ENCODE results near the gene SUSD6. TPM values are rescaled to one million over a fixed set of nuclear protein-coding genes. Genes with fewer than 3 reads are reported as not detected.

The SUSD6 gene
- total and polyA plus RNA-seq, 9 of the 15 experiments (the other 6 are each of a cell fraction or from before 2014, with no cell fraction given) = 2.9 to 20.7 (median 5.6) TPM

- H4K20me1 ChIP-seq (replicated peaks; ENCODE audit: control insufficient read depth, insufficient read depth, low read length) = no peaks in the 10 kb centered on the region
- peaks cover 0 to 3% of the 10 kb centered on the region in 2 experiments; a peak in 1 of 5 replicates for H3K4me1 ChIP-seq (replicated peaks in 1 of 2; ENCODE audit: control insufficient read depth in 2 of 2, insufficient read depth in 2 of 2, low read length in 2 of 2)
- FAIRE-seq = no peak
- CTCF ChIA-PET (ENCODE audit: low intra/inter-chr PET ratio) = interaction anchor here (0.6 kb wide), 1 partner anchor 454 kb away, joined by 3 read pairs; no protein-coding TSS in a partner anchor
- H3K9ac ChIP-seq (ENCODE audit: insufficient read depth in 1 of 2, low read depth in 2 of 2, low read length in 2 of 2) = no peak overlapping the region
- H3K36me3 ChIP-seq (ENCODE audit: control insufficient read depth, insufficient read depth, low read length) = no peaks in the 10 kb centered on the region
- no peaks in the 10 kb centered on the region for H3K9me3 ChIP-seq (replicated peaks; ENCODE audit: control insufficient read depth, insufficient read depth, low read depth, low read length)
- H3K9me1 ChIP-seq (ENCODE audit: control insufficient read depth, insufficient read depth, low read length) = no peaks in the 10 kb centered on the region
- no peak overlapping the region for H2AFZ ChIP-seq (ENCODE audit: low read depth, low read length)
- intact Hi-C loops (cut with micrococcal nuclease) = no loop called here
- BruUV-seq (replicated peaks) = no TSS peak
- H3K79me2 ChIP-seq (ENCODE audit: control insufficient read depth, insufficient read depth, low read length) = no peaks in the 10 kb centered on the region
- no peak for DNase-seq (ENCODE audit: extremely low read depth in 1 of 4, low spot score in 3 of 4)
- ATAC-seq = no peak
- POLR2A ChIA-PET = no interaction called here
- H3K27me3 ChIP-seq (ENCODE audit: control insufficient read depth in 2 of 2, insufficient read depth in 2 of 2, low read length in 2 of 2) = peaks cover 0 to 3% of the 10 kb centered on the region in 2 experiments; a peak in 3 of 5 replicates
- no peak overlapping the region for H3K4me3 ChIP-seq
- H3K4me2 ChIP-seq (ENCODE audit: insufficient read depth, low read length) = no peak overlapping the region
- in situ Hi-C loops (cut with MboI) = loop anchor here (5.0 kb wide), 1 partner anchor 146 kb away; no protein-coding TSS in a partner anchor
- WGBS (ENCODE audit: insufficient coverage, low coverage, missing lambda C conversion rate) = 41% methylated on average over 6 of the region's 7 CpGs
- H3K27ac ChIP-seq (ENCODE audit: extremely low read depth, low read depth, low read length) = no peak overlapping the region
- TF ChIP-seq MAFG (tag; conservative IDR thresholded peaks at IDR 0.05) (no peak), HMGXB4 (CRISPR knock-in tag; IDR thresholded peaks at IDR 0.05) (no peak), GTF2F1 (IDR thresholded peaks at IDR 0.05; ENCODE audit: low read depth, low read length) (no peak), STAG1 (CRISPR knock-in tag; IDR thresholded peaks at IDR 0.05; ENCODE audit: borderline replicate concordance) (no peak), TGIF2 (CRISPR knock-in tag; IDR thresholded peaks at IDR 0.05) (no peak), MYNN (IDR thresholded peaks at IDR 0.05) (no peak), MYNN (CRISPR knock-in tag; IDR thresholded peaks at IDR 0.05) (no peak), PRPF4 (IDR thresholded peaks at IDR 0.05; ENCODE audit: insufficient read depth, low read depth, low read length, poor library complexity, severe bottlenecking) (no peak), NR2C1 (IDR thresholded peaks at IDR 0.05) (no peak), NR2C1 (tag; IDR thresholded peaks at IDR 0.05) (no peak), MYBL2 (IDR thresholded peaks at IDR 0.05; ENCODE audit: low read depth) (no peak), MYBL2 (CRISPR knock-in tag; IDR thresholded peaks at IDR 0.05; ENCODE audit: borderline replicate concordance) (no peak), KDM4B (IDR thresholded peaks at IDR 0.05; ENCODE audit: borderline replicate concordance in 2 of 2, low read depth in 1 of 2) (no peak), CBFB (CRISPR knock-in tag; IDR thresholded peaks at IDR 0.05) (no peak), FUS (optimal IDR thresholded peaks at IDR 0.05; ENCODE audit: low read depth, low read length) (no peak)
- TF ChIP-seq, protein P1, sequence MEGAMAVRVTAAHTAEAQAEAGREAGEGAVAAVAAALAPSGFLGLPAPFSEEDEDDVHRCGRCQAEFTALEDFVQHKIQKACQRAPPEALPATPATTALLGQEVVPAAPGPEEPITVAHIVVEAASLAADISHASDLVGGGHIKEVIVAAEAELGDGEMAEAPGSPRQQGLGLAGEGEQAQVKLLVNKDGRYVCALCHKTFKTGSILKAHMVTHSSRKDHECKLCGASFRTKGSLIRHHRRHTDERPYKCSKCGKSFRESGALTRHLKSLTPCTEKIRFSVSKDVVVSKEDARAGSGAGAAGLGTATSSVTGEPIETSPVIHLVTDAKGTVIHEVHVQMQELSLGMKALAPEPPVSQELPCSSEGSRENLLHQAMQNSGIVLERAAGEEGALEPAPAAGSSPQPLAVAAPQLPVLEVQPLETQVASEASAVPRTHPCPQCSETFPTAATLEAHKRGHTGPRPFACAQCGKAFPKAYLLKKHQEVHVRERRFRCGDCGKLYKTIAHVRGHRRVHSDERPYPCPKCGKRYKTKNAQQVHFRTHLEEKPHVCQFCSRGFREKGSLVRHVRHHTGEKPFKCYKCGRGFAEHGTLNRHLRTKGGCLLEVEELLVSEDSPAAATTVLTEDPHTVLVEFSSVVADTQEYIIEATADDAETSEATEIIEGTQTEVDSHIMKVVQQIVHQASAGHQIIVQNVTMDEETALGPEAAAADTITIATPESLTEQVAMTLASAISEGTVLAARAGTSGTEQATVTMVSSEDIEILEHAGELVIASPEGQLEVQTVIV (CRISPR knock-in tag; IDR thresholded peaks at IDR 0.05; ENCODE audit: borderline replicate concordance) = no peak
- TF ChIP-seq, protein P2, sequence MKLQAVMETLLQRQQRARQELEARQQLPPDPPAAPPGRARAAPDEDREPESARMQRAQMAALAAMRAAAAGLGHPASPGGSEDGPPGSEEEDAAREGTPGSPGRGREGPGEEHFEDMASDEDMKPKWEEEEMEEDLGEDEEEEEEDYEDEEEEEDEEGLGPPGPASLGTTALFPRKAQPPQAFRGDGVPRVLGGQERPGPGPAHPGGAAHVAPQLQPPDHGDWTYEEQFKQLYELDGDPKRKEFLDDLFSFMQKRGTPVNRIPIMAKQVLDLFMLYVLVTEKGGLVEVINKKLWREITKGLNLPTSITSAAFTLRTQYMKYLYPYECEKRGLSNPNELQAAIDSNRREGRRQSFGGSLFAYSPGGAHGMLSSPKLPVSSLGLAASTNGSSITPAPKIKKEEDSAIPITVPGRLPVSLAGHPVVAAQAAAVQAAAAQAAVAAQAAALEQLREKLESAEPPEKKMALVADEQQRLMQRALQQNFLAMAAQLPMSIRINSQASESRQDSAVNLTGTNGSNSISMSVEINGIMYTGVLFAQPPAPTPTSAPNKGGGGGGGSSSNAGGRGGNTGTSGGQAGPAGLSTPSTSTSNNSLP (IDR thresholded peaks at IDR 0.05; ENCODE audit: borderline replicate concordance, low read depth, low read length) = no peak
Measured at GRCh38 chr14:69581316-69581935, 30.0 kb upstream of the SUSD6 start.
